Endothelial cell of umbilical vein (primary cell): Measurements from ENCODE around the gene UIMC1. TPM values are rescaled to one million over a fixed set of nuclear protein-coding genes. Genes with fewer than 3 reads are reported as not detected.

Experiments
- BruUV-seq: library from RNA; stranded (reverse); fragments of 400-500 nt; replicated peaks from 2 replicates; lab custom pipeline; 2021; lab: Mats Ljungman, UMichigan
- CTCF ChIA-PET: fragments of 300-600, 350-600 bp; sonication (Branson Sonifier 250); formaldehyde crosslinking; loops from one replicate; lab custom pipeline; 2021; ENCODE audit warnings: antibody characterized with exemption, inconsistent platforms; lab: Charles Lee
- POLR2A ChIA-PET: fragments of 300-600, 350-600 bp; sonication (Branson Sonifier 250); formaldehyde crosslinking; loops from one replicate; lab custom pipeline; 2021; ENCODE audit warnings: antibody characterized with exemption, inconsistent platforms; lab: Charles Lee
- DNase-seq: peaks from one replicate; pipeline ENCODE4 v3.0.0-alpha.2; 2011; ENCODE audit warnings: low read depth, low spot score
- FAIRE-seq: peaks from 2 replicates; lab custom pipeline; 2011; peaks lifted over from hg19 to GRCh38; lab: Jason Lieb, UNC
- H2AFZ ChIP-seq: 2 replicates; pipeline ENCODE4 v1.6.0; 2012; ENCODE audit warnings: low read depth, low read length, control low read depth, inconsistent platforms
- H3K27ac ChIP-seq: 2 replicates; pipeline ENCODE4 v1.5.1; 2011; ENCODE audit warnings: low read depth, mild to moderate bottlenecking, control low read depth, low read length, moderate library complexity; ENCODE audit not compliant: insufficient read depth
- H3K27me3 ChIP-seq, 2 experiments: 2 replicates each; pipeline versions ENCODE4 v1.6.0 to v1.6.1; 2011; ENCODE audit warnings: low read length in 2 of 2, mixed read lengths in 1 of 2; ENCODE audit not compliant: control insufficient read depth in 2 of 2, insufficient read depth in 2 of 2
- H3K36me3 ChIP-seq, 2 experiments: 2 replicates in 1 of 2; 3 replicates in 1 of 2; pipeline ENCODE4 v1.5.1; 2011; ENCODE audit warnings: low read length in 2 of 2, mild to moderate bottlenecking in 1 of 2, moderate library complexity in 1 of 2; ENCODE audit not compliant: control insufficient read depth in 2 of 2, insufficient read depth in 2 of 2; ENCODE audit errors: extremely low read depth in 1 of 2
- H3K4me1 ChIP-seq: 3 replicates; pipeline ENCODE4 v1.5.1; 2011; ENCODE audit warnings: mild to moderate bottlenecking, low read length; ENCODE audit not compliant: control insufficient read depth, insufficient read depth; ENCODE audit errors: extremely low read depth
- H3K4me2 ChIP-seq: 2 replicates; pipeline ENCODE4 v1.6.1; 2011; ENCODE audit warnings: low read length, control low read depth, mixed read lengths; ENCODE audit not compliant: insufficient read depth
- H3K4me3 ChIP-seq, 3 experiments: fragments of 200-600 bp in 1 of 3; sonication (generic), shearing (Covaris generic) in 1 of 3; replicated peaks in 1 of 3; 2 replicates each; pipeline ENCODE4 v1.5.1; 2011 to 2016; ENCODE audit warnings: control low read depth in 3 of 3, low read length in 3 of 3, mild to moderate bottlenecking in 2 of 3, inconsistent platforms in 1 of 3, low read depth in 1 of 3, moderate library complexity in 1 of 3; ENCODE audit not compliant: insufficient read depth in 1 of 3
- H3K79me2 ChIP-seq: 2 replicates; pipeline ENCODE4 v1.6.0; 2012; ENCODE audit warnings: low read length, inconsistent platforms; ENCODE audit not compliant: control insufficient read depth, insufficient read depth
- H3K9ac ChIP-seq: replicated peaks from 2 replicates; pipeline ENCODE3; 2011; ENCODE audit warnings: low read length, control low read depth; ENCODE audit not compliant: insufficient read depth; ENCODE audit errors: extremely low read depth
- H3K9me1 ChIP-seq: replicated peaks from 3 replicates; pipeline ENCODE4 v1.6.0; 2011; ENCODE audit warnings: mild to moderate bottlenecking, low read length; ENCODE audit not compliant: control insufficient read depth, insufficient read depth; ENCODE audit errors: extremely low read depth
- H3K9me3 ChIP-seq: replicated peaks from 2 replicates; pipeline ENCODE4 v1.5.1; 2012; ENCODE audit warnings: low read length, inconsistent platforms; ENCODE audit not compliant: control insufficient read depth, insufficient read depth
- H4K20me1 ChIP-seq: replicated peaks from 2 replicates; pipeline ENCODE3; 2011; ENCODE audit warnings: mild to moderate bottlenecking, low read length; ENCODE audit not compliant: control insufficient read depth, insufficient read depth; ENCODE audit errors: extremely low read depth
- CTCF ChIP-seq, 2 donors: IDR thresholded peaks; 1 replicate in 1 of 2; 2 replicates in 1 of 2; pipeline ENCODE4 v1.5.1; 2011; ENCODE audit warnings: low read length in 2 of 2, mild to moderate bottlenecking in 2 of 2, moderate library complexity in 2 of 2, control low read depth in 1 of 2, inconsistent platforms in 1 of 2, low read depth in 1 of 2; ENCODE audit not compliant: insufficient read depth in 1 of 2; ENCODE audit errors: extremely low read depth in 1 of 2
- EZH2 ChIP-seq: IDR thresholded peaks from 2 replicates; pipeline ENCODE4 v1.6.1; 2012; ENCODE audit warnings: borderline replicate concordance, low read depth, mild to moderate bottlenecking, moderate library complexity, low read length, inconsistent platforms; ENCODE audit not compliant: severe bottlenecking
- FOS ChIP-seq: IDR thresholded peaks from 2 replicates; pipeline ENCODE4 v1.6.1; 2011; ENCODE audit warnings: mild to moderate bottlenecking, low read length, moderate library complexity, borderline replicate concordance; ENCODE audit not compliant: insufficient read depth
- GATA2 ChIP-seq: IDR thresholded peaks from 2 replicates; pipeline ENCODE4 v1.7.0; 2011; ENCODE audit warnings: low read depth, mild to moderate bottlenecking, moderate library complexity, mixed read lengths, low read length; ENCODE audit not compliant: insufficient read length, insufficient read depth
- JUN ChIP-seq: IDR thresholded peaks from 2 replicates; pipeline ENCODE4 v1.6.1; 2011; ENCODE audit warnings: borderline replicate concordance, low read depth; ENCODE audit not compliant: insufficient read length, insufficient read depth
- MAX ChIP-seq: IDR thresholded peaks from 2 replicates; pipeline ENCODE4 v1.6.1; 2011; ENCODE audit not compliant: insufficient read depth, insufficient read length
- MYC ChIP-seq: IDR thresholded peaks from one replicate; pipeline ENCODE4 v1.6.1; 2011; ENCODE audit warnings: mild to moderate bottlenecking, low read depth, low read length
- POLR2AphosphoS5 ChIP-seq: IDR thresholded peaks from 2 replicates; pipeline ENCODE4 v1.6.1; 2012; ENCODE audit warnings: low read depth, mild to moderate bottlenecking, control low read depth, low read length, moderate library complexity; ENCODE audit not compliant: insufficient read depth
- dilution Hi-C: fragments of 300-500 bp; cut with MboI; formaldehyde crosslinking; loops from one replicate; pipeline ENCODE4 v1.15.0; 2019; ENCODE audit warnings: low sequenced_read_pairs; ENCODE audit not compliant: extremely low pct_ligation_motif_present
- intact Hi-C: fragments of 100-400 bp; cut with micrococcal nuclease; formaldehyde crosslinking; loops from one replicate; pipeline ENCODE4 v1.10.0; 2022
- polyA plus RNA-seq, 4 experiments: library from polyadenylated mRNA; depleted of rRNA in 3 of 4; stranded (reverse) in 3 of 4; unstranded in 1 of 4; fragments of >200 nt; gene quantifications; 2 replicates each; pipeline versions ENCODE4 v1.2.1 to v1.2.3, GENCODE V29; 2011 to 2012; ENCODE audit warnings: missing spikeins in 1 of 4
- total RNA-seq: library from RNA; stranded (reverse); gene quantifications from 2 replicates; pipeline ENCODE4 v1.2.3, GENCODE V29; 2021

The UIMC1 gene
- total and polyA plus RNA-seq, 2 donors (not counting 3 experiments of a cell fraction or from before 2014, with no cell fraction given) = 17.2 to 60.1 TPM

- no peak overlapping the region for H3K9ac ChIP-seq
- no peaks in the 10 kb centered on the region for H3K27me3 ChIP-seq
- ChIA-PET CTCF (interaction anchor here (1.0 to 3.5 kb wide), 7 partner anchors 9 to 359 kb away, joined by 3 to 16 read pairs (median 7); partner anchors contain the start of gene UIMC1), POLR2A (interaction anchor here (0.6 kb wide), 2 partner anchors 12 to 120 kb away, joined by 4 to 5 read pairs; no protein-coding TSS in a partner anchor)
- H3K4me3 ChIP-seq = no peak overlapping the region
- H2AFZ ChIP-seq = no peak overlapping the region
- H4K20me1 ChIP-seq = no peaks in the 10 kb centered on the region
- FAIRE-seq = no peak
- H3K4me1 ChIP-seq = peaks cover 9% of the 10 kb centered on the region
- H3K27ac ChIP-seq = no peak overlapping the region
- H3K9me1 ChIP-seq = no peaks in the 10 kb centered on the region
- no peaks in the 10 kb centered on the region for H3K9me3 ChIP-seq
- no TSS peak for BruUV-seq
- H3K4me2 ChIP-seq = no peak overlapping the region
- H3K79me2 ChIP-seq = peaks cover 18% of the 10 kb centered on the region
- intact Hi-C loops = no loop called here
- H3K36me3 ChIP-seq = peaks cover 0 to 2% of the 10 kb centered on the region in 2 experiments
- TF ChIP-seq FOS (no peak), GATA2 (no peak), MAX (no peak), CTCF (IDR thresholded peaks at IDR 0.05; ENCODE audit: extremely low read depth in 1 of 2, insufficient read depth in 1 of 2, low read depth in 1 of 2, low read length in 2 of 2) (no peak), JUN (no peak), EZH2 (no peak), POLR2AphosphoS5 (no peak), MYC (no peak)
- no peak for DNase-seq
- dilution Hi-C loops = no loop called here
These were observed 13.5 kb upstream of the UIMC1 start for GRCh38 chr5:177020033-177020432.
